GM23338 (cell line): ENCODE measurements around the gene NOL9. TPM values are rescaled to one million over a fixed set of nuclear protein-coding genes. Genes with fewer than 3 reads are reported as not detected.
A peak's percentile ranks its signal among the peaks of the same experiment; 100 is the strongest.

Experiments
- ATAC-seq: fragments of 200-7000 bp; cut with Tn5 transposase; 3 replicates; pipeline ENCODE4 v1.9.1; 2020
- DNase-seq: peaks from one replicate; pipeline ENCODE4 v3.0.0-alpha.2; 2015; ENCODE audit warnings: low spot score
- H2AFZ ChIP-seq: fragments of 200-600 bp; sonication (generic); 2 replicates; pipeline ENCODE4 v1.8.0; 2016; ENCODE audit warnings: antibody characterized with exemption, mild to moderate bottlenecking, moderate library complexity
- H3F3A ChIP-seq: fragments of 200-600 bp; sonication (generic); replicated peaks from 2 replicates; pipeline ENCODE4 v1.8.0; 2017; ENCODE audit warnings: antibody characterized with exemption, mixed run types, low read depth
- H3K27ac ChIP-seq: fragments of 200-600 bp; sonication (generic); 2 replicates; pipeline ENCODE4 v1.6.1; 2016; ENCODE audit warnings: low read depth
- H3K27me3 ChIP-seq: fragments of 200-600 bp; sonication (generic); 2 replicates; pipeline ENCODE4 v1.8.0; 2016; ENCODE audit warnings: mild to moderate bottlenecking, mixed run types, moderate library complexity; ENCODE audit not compliant: insufficient read depth
- H3K36me3 ChIP-seq: fragments of 200-600 bp; sonication (generic); 2 replicates; pipeline ENCODE4 v1.8.0; 2016; ENCODE audit warnings: mild to moderate bottlenecking; ENCODE audit not compliant: insufficient read depth
- H3K4me1 ChIP-seq: fragments of 200-600 bp; sonication (generic); 2 replicates; pipeline ENCODE4 v1.8.0; 2016; ENCODE audit warnings: mild to moderate bottlenecking, moderate library complexity; ENCODE audit not compliant: insufficient read depth
- H3K4me2 ChIP-seq: fragments of 200-600 bp; sonication (generic); 2 replicates; pipeline ENCODE4 v1.7.1; 2017; ENCODE audit warnings: mixed run types
- H3K4me3 ChIP-seq: fragments of 200-600 bp; sonication (generic); 2 replicates; pipeline ENCODE4 v1.6.1; 2016; ENCODE audit warnings: mixed run types
- H3K79me2 ChIP-seq: fragments of 200-600 bp; sonication (generic); replicated peaks from 2 replicates; pipeline ENCODE4 v1.8.0; 2017; ENCODE audit warnings: mild to moderate bottlenecking; ENCODE audit not compliant: insufficient read depth
- H3K9me2 ChIP-seq: fragments of 200-600 bp; sonication (generic); 2 replicates; pipeline ENCODE4 v1.8.0; 2017; ENCODE audit not compliant: insufficient read depth
- H4K20me1 ChIP-seq: fragments of 200-600 bp; sonication (generic); replicated peaks from 2 replicates; pipeline ENCODE4 v1.8.0; 2017; ENCODE audit warnings: mild to moderate bottlenecking; ENCODE audit not compliant: insufficient read depth
- H3K27ac Mint-ChIP-seq: 2 replicates; pipeline ENCODE4 v1.8.0; 2020; ENCODE audit warnings: inconsistent platforms, mild to moderate bottlenecking, moderate library complexity, mixed read lengths
- H3K27me3 Mint-ChIP-seq: 3 replicates; pipeline ENCODE4 v1.8.0; 2022; ENCODE audit warnings: low read depth, mild to moderate bottlenecking, moderate library complexity, mixed read lengths, inconsistent platforms; ENCODE audit not compliant: insufficient read depth, poor library complexity
- H3K36me3 Mint-ChIP-seq: 3 replicates; pipeline ENCODE4 v1.8.0; 2021; ENCODE audit warnings: low read depth, mild to moderate bottlenecking, inconsistent platforms, moderate library complexity, mixed read lengths
- H3K4me1 Mint-ChIP-seq: 3 replicates; pipeline ENCODE4 v1.8.0; 2020; ENCODE audit warnings: mild to moderate bottlenecking, inconsistent platforms, mixed read lengths
- H3K4me3 Mint-ChIP-seq: 3 replicates; pipeline ENCODE4 v1.8.0; 2021; ENCODE audit warnings: moderate library complexity, mild to moderate bottlenecking, inconsistent platforms, mixed read lengths
- H3K9me3 Mint-ChIP-seq: 3 replicates; pipeline ENCODE4 v1.8.0; 2020; ENCODE audit warnings: moderate library complexity, mild to moderate bottlenecking, inconsistent platforms, mixed read lengths
- CREB1 ChIP-seq: fragments of 250-450 bp; sonication (Bioruptor Pico); IDR thresholded peaks from 2 replicates; pipeline ENCODE4 v1.5.0; 2020; ENCODE audit warnings: low read depth, mild to moderate bottlenecking, moderate library complexity
- CTCF ChIP-seq, 2 experiments: fragments of 200-600 bp in 1 of 2; sonication (generic) in 1 of 2; conservative IDR thresholded peaks; 2 replicates each; pipeline versions ENCODE4 v1.5.1 to v1.6.1; 2016 to 2017; ENCODE audit warnings: antibody characterized with exemption in 2 of 2, low read depth in 2 of 2, mild to moderate bottlenecking in 2 of 2, moderate library complexity in 1 of 2
- ETS1 ChIP-seq: IDR thresholded peaks from 2 replicates; pipeline ENCODE4 v1.6.1; 2016; ENCODE audit warnings: antibody characterized with exemption
- EZH2 ChIP-seq: fragments of 200-600 bp; sonication (generic); IDR thresholded peaks from one replicate; pipeline ENCODE4 v1.8.0; 2017; ENCODE audit warnings: antibody characterized with exemption, mild to moderate bottlenecking, low read depth; ENCODE audit not compliant: unreplicated experiment
- JUNB ChIP-seq: IDR thresholded peaks from one replicate; pipeline ENCODE4 v1.6.1; 2016; ENCODE audit warnings: antibody characterized with exemption; ENCODE audit not compliant: unreplicated experiment
- NANOG ChIP-seq: IDR thresholded peaks from 2 replicates; pipeline ENCODE4 v1.6.1; 2016; ENCODE audit warnings: antibody characterized with exemption, borderline replicate concordance
- POLR2AphosphoS5 ChIP-seq: IDR thresholded peaks from 2 replicates; pipeline ENCODE4 v1.6.1; 2016; ENCODE audit warnings: antibody characterized with exemption, low read depth
- STAT1 ChIP-seq: IDR thresholded peaks from one replicate; pipeline ENCODE4 v1.6.1; 2016; ENCODE audit warnings: antibody characterized with exemption; ENCODE audit not compliant: unreplicated experiment
- ZNF331 ChIP-seq: fragments of 250-450 bp; sonication (Bioruptor Pico); IDR thresholded peaks from 2 replicates; pipeline ENCODE4 v1.5.0; 2020; ENCODE audit warnings: low read depth, mild to moderate bottlenecking, moderate library complexity
- polyA plus RNA-seq: library from polyadenylated mRNA; unstranded; fragments of >200 nt; fragmentation: Nextera tagmentation; extraction: Ambion mirVana; gene quantifications from 2 replicates; pipeline ENCODE4 v1.2.1, GENCODE V29; 2016
- total RNA-seq: library from RNA; depleted of rRNA; stranded (reverse); fragments of >200 nt; shearing (Covaris generic); gene quantifications from 2 replicates; pipeline ENCODE4 v1.2.3, GENCODE V29; 2014
- TF ChIP-seq, protein P1 (sequence below): IDR thresholded peaks from one replicate; pipeline ENCODE4 v1.6.1; 2018; ENCODE audit warnings: antibody characterized with exemption; ENCODE audit not compliant: unreplicated experiment

NOL9 gene
- total and polyA plus RNA-seq, 2 experiments from 2014 or later, result 13.2 to 48.5 TPM

GRCh38 chr1:6519491-6519934, 34.8 kb downstream of the NOL9 start:
- no peaks in the 10 kb centered on the region for H3K27me3 ChIP-seq
- H3K9me2 ChIP-seq, result no peaks in the 10 kb centered on the region
- Mint-ChIP-seq H3K4me1 (peaks cover 32% of the 10 kb centered on the region), H3K36me3 (peaks cover 4% of the 10 kb centered on the region), H3K4me3 (no peak overlapping the region), H3K9me3 (no peaks in the 10 kb centered on the region), H3K27ac (0 out of 2 replicates have a peak overlapping the region, but pooled peaks have one; percentile 18), H3K27me3 (peaks cover 23% of the 10 kb centered on the region)
- peak overlapping the region; percentile 25; the same call in 1 of the 2 replicates for H2AFZ ChIP-seq
- peak overlapping the region; percentile 15 for H3K4me2 ChIP-seq
- H3K4me3 ChIP-seq, result no peak overlapping the region; the same call in 1 of the 2 replicates
- H3K4me1 ChIP-seq, result peaks cover 20% of the 10 kb centered on the region
- no peaks in the 10 kb centered on the region; the same call in none of the 2 replicates for H4K20me1 ChIP-seq
- TF ChIP-seq, protein P1, sequence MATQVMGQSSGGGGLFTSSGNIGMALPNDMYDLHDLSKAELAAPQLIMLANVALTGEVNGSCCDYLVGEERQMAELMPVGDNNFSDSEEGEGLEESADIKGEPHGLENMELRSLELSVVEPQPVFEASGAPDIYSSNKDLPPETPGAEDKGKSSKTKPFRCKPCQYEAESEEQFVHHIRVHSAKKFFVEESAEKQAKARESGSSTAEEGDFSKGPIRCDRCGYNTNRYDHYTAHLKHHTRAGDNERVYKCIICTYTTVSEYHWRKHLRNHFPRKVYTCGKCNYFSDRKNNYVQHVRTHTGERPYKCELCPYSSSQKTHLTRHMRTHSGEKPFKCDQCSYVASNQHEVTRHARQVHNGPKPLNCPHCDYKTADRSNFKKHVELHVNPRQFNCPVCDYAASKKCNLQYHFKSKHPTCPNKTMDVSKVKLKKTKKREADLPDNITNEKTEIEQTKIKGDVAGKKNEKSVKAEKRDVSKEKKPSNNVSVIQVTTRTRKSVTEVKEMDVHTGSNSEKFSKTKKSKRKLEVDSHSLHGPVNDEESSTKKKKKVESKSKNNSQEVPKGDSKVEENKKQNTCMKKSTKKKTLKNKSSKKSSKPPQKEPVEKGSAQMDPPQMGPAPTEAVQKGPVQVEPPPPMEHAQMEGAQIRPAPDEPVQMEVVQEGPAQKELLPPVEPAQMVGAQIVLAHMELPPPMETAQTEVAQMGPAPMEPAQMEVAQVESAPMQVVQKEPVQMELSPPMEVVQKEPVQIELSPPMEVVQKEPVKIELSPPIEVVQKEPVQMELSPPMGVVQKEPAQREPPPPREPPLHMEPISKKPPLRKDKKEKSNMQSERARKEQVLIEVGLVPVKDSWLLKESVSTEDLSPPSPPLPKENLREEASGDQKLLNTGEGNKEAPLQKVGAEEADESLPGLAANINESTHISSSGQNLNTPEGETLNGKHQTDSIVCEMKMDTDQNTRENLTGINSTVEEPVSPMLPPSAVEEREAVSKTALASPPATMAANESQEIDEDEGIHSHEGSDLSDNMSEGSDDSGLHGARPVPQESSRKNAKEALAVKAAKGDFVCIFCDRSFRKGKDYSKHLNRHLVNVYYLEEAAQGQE, result no peak
- no peaks in the 10 kb centered on the region for H3K79me2 ChIP-seq
- no peak for DNase-seq
- H3K27ac ChIP-seq, result peak overlapping the region; percentile 78; the same call in 1 of the 2 replicates
- H3F3A ChIP-seq, result peaks cover 27% of the 10 kb centered on the region
- H3K36me3 ChIP-seq, result no peaks in the 10 kb centered on the region
- ATAC-seq, result no peak

DNA sequence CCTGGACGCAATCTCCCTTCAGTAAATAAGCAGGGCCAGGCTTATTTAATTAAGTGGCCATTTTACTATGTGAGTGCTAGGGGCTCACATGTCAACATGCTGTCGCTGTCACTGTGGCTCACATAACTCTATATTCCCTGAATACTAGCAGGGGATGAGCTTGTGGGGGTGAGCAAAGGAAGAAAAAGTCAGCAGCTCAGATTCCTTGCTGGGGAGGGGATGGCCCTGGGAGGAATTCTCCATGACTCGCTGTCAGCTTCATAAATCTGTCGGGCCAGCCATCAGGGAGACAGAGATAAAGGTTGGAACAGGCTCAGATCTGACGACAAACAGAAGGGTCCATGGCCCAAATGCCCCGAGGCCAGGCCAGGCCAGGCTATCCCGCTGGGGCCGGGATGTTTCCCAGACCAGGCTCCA, 36.9 kb downstream of the NOL9 start:
- Mint-ChIP-seq H3K9me3 (no peaks in the 10 kb centered on the region), H3K27me3 (peaks cover 24% of the 10 kb centered on the region), H3K36me3 (no peaks in the 10 kb centered on the region; the same call in 2 of the 3 replicates), H3K4me3 (no peak overlapping the region), H3K27ac (no peak overlapping the region), H3K4me1 (peaks cover 24% of the 10 kb centered on the region)
- Histone ChIP-seq H2AFZ (no peak overlapping the region), H3K9me2 (no peaks in the 10 kb centered on the region), H3K4me1 (peaks cover 20% of the 10 kb centered on the region), H3K36me3 (no peaks in the 10 kb centered on the region), H3K4me3 (no peak overlapping the region), H3F3A (peaks cover 19% of the 10 kb centered on the region), H3K27me3 (no peaks in the 10 kb centered on the region), H3K4me2 (no peak overlapping the region), H3K79me2 (no peaks in the 10 kb centered on the region), H4K20me1 (no peaks in the 10 kb centered on the region; the same call in none of the 2 replicates), H3K27ac (no peak overlapping the region)
- no peak for ATAC-seq
- no peak for DNase-seq
- TF ChIP-seq ZNF331 (CRISPR knock-in tag) (no peak), EZH2 (no peak), ETS1 (no peak), CTCF (conservative IDR thresholded peaks at IDR 0.05; ENCODE audit: low read depth in 2 of 2) (no peak), JUNB (no peak), POLR2AphosphoS5 (no peak), CREB1 (CRISPR knock-in tag) (no peak), NANOG (no peak), STAT1 (no peak)
